ENCODE data around the gene SHROOM3.

DNA sequence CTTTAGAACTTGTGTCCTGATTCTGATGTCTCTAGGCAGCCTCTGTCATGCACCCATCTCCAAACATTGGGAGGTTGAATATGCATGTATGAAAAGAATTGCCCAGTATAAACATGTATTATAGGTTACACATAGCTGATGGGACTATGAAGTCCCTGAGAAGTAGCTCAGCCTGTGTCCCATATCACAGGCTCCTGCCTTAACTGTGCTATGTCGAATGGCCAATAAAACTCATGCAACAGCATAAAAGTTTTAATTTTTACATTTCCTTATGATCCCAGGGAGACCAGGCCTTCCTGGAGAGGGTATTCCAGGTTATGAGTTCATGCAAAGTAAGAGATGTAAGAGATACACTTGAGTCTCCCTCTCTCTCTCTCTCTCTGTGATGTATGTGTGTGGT is 217.4 kb downstream of the SHROOM3 start:
- TF ChIP-seq, protein P1, sequence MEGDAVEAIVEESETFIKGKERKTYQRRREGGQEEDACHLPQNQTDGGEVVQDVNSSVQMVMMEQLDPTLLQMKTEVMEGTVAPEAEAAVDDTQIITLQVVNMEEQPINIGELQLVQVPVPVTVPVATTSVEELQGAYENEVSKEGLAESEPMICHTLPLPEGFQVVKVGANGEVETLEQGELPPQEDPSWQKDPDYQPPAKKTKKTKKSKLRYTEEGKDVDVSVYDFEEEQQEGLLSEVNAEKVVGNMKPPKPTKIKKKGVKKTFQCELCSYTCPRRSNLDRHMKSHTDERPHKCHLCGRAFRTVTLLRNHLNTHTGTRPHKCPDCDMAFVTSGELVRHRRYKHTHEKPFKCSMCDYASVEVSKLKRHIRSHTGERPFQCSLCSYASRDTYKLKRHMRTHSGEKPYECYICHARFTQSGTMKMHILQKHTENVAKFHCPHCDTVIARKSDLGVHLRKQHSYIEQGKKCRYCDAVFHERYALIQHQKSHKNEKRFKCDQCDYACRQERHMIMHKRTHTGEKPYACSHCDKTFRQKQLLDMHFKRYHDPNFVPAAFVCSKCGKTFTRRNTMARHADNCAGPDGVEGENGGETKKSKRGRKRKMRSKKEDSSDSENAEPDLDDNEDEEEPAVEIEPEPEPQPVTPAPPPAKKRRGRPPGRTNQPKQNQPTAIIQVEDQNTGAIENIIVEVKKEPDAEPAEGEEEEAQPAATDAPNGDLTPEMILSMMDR (IDR thresholded peaks at IDR 0.05; ENCODE audit: poor library complexity, severe bottlenecking) = no peak
- TF ChIP-seq EP300 (conservative IDR thresholded peaks at IDR 0.05; ENCODE audit: poor library complexity, severe bottlenecking) = no peak
- TF ChIP-seq EZH2 (IDR thresholded peaks at IDR 0.05; ENCODE audit: borderline replicate concordance, insufficient read depth, low read length, poor library complexity, severe bottlenecking) = no peak
- no peak for TF ChIP-seq POLR2AphosphoS5 (IDR thresholded peaks at IDR 0.05)
- TF ChIP-seq RAD21 (conservative IDR thresholded peaks at IDR 0.05) = no peak
- TF ChIP-seq, protein P2, sequence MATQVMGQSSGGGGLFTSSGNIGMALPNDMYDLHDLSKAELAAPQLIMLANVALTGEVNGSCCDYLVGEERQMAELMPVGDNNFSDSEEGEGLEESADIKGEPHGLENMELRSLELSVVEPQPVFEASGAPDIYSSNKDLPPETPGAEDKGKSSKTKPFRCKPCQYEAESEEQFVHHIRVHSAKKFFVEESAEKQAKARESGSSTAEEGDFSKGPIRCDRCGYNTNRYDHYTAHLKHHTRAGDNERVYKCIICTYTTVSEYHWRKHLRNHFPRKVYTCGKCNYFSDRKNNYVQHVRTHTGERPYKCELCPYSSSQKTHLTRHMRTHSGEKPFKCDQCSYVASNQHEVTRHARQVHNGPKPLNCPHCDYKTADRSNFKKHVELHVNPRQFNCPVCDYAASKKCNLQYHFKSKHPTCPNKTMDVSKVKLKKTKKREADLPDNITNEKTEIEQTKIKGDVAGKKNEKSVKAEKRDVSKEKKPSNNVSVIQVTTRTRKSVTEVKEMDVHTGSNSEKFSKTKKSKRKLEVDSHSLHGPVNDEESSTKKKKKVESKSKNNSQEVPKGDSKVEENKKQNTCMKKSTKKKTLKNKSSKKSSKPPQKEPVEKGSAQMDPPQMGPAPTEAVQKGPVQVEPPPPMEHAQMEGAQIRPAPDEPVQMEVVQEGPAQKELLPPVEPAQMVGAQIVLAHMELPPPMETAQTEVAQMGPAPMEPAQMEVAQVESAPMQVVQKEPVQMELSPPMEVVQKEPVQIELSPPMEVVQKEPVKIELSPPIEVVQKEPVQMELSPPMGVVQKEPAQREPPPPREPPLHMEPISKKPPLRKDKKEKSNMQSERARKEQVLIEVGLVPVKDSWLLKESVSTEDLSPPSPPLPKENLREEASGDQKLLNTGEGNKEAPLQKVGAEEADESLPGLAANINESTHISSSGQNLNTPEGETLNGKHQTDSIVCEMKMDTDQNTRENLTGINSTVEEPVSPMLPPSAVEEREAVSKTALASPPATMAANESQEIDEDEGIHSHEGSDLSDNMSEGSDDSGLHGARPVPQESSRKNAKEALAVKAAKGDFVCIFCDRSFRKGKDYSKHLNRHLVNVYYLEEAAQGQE (IDR thresholded peaks at IDR 0.05; ENCODE audit: borderline replicate concordance) = no peak
- no peak for TF ChIP-seq MXI1 (conservative IDR thresholded peaks at IDR 0.05; ENCODE audit: poor library complexity, severe bottlenecking)
- no peak for TF ChIP-seq TAF1 (IDR thresholded peaks at IDR 0.05; ENCODE audit: low read depth)
- TF ChIP-seq SMC3 (conservative IDR thresholded peaks at IDR 0.05; ENCODE audit: poor library complexity) = no peak

All from neural cell (in vitro differentiated cells).